ENCODE measurements around the gene PIK3R5. TPM values are rescaled to one million over a fixed set of nuclear protein-coding genes. Genes with fewer than 3 reads are reported as not detected.
A peak's percentile ranks its signal among the peaks of the same experiment; 100 is the strongest.

Gene PIK3R5
- total and polyA plus RNA-seq, 11 donors, result 1.4 to 21.6 (median 2.4) TPM

- Histone ChIP-seq H3K27ac (no peak overlapping the region), H3K4me3 (no peak overlapping the region), H3K36me3 (peaks cover 0 to 67% (median 0%) of the 10 kb centered on the region in 9 donors), H3K27me3 (peaks cover 0 to 29% (median 0%) of the 10 kb centered on the region in 9 donors), H3K9me3 (no peaks in the 10 kb centered on the region), H3K4me1 (peaks cover 0 to 19% (median 0%) of the 10 kb centered on the region in 12 donors)
- TF ChIP-seq CTCF (IDR thresholded peaks at IDR 0.05), result no peak
- TF ChIP-seq POLR2A (IDR thresholded peaks at IDR 0.05), result no peak
- DNase-seq (no peak), ATAC-seq (no peak)
- 53 to 61% (median 57%) methylated on average over 7 of the region's 7 CpGs for WGBS, 4 donors
- intact Hi-C loops (cut with DNase I), result no loop called here
These were observed 60.2 kb downstream of the PIK3R5 start for GRCh38 chr17:8905331-8905730.

GRCh38 chr17:8904686-8905085, 60.8 kb downstream of the PIK3R5 start:
- Histone ChIP-seq H3K4me1 (peaks cover 0 to 19% (median 0%) of the 10 kb centered on the region in 12 donors), H3K27me3 (peaks cover 0 to 28% (median 0%) of the 10 kb centered on the region in 9 donors), H3K36me3 (peaks cover 0 to 63% (median 0%) of the 10 kb centered on the region in 9 donors), H3K9me3 (no peaks in the 10 kb centered on the region), H3K4me3 (no peak overlapping the region), H3K27ac (no peak overlapping the region)
- intact Hi-C loops (cut with DNase I), result no loop called here
- WGBS, 4 donors, result 84 to 97% (median 91%) methylated on average over 5 of the region's 5 CpGs
- DNase-seq, result no peak
- no peak for TF ChIP-seq POLR2A (IDR thresholded peaks at IDR 0.05)
- no peak for TF ChIP-seq CTCF (IDR thresholded peaks at IDR 0.05)
- no peak for ATAC-seq

- no peak for TF ChIP-seq CTCF (IDR thresholded peaks at IDR 0.05)
- peaks cover 0 to 63% (median 0%) of the 10 kb centered on the region in 9 donors for H3K36me3 ChIP-seq
- no peaks in the 10 kb centered on the region for H3K9me3 ChIP-seq
- ATAC-seq (no peak), DNase-seq (no peak)
- WGBS, 4 donors, result 57 to 75% (median 65%) methylated on average over 2 of the region's 2 CpGs
- H3K27ac ChIP-seq, result no peak overlapping the region
- H3K4me3 ChIP-seq, result no peak overlapping the region
- intact Hi-C loops (cut with DNase I), result no loop called here
- peaks cover 0 to 23% (median 0%) of the 10 kb centered on the region in 9 donors for H3K27me3 ChIP-seq
- H3K4me1 ChIP-seq, result peaks cover 0 to 21% (median 0%) of the 10 kb centered on the region in 12 donors
These were observed 61.3 kb downstream of the PIK3R5 start for GRCh38 chr17:8904201-8904600.

- Histone ChIP-seq H3K27me3 (peaks cover 0 to 18% (median 3%) of the 10 kb centered on the region in 9 donors), H3K36me3 (peaks cover 0 to 68% (median 0%) of the 10 kb centered on the region in 9 donors), H3K27ac (peak overlapping the region in 1 of 12 donors; percentile 42), H3K4me3 (no peak overlapping the region), H3K9me3 (no peaks in the 10 kb centered on the region), H3K4me1 (peaks cover 0 to 32% (median 0%) of the 10 kb centered on the region in 12 donors)
- intact Hi-C loops (cut with DNase I), result no loop called here
- peak in 1 of 5 donors; percentile 6 for DNase-seq
- TF ChIP-seq POLR2A (IDR thresholded peaks at IDR 0.05) (no peak), CTCF (IDR thresholded peaks at IDR 0.05) (no peak)
- 55 to 63% (median 60%) methylated on average over 14 to 15 of the region's 15 CpGs for WGBS, 4 donors
- ATAC-seq, result no peak
These were observed 64.6 kb downstream of the PIK3R5 start for GRCh38 chr17:8900626-8901585.

All from heart left ventricle (tissue), 16 donors.